Measurements from ENCODE around the gene NGEF.
"Not testable (repeated sequence)": the region's sequence is repeated elsewhere in the genome, so short reads cannot be mapped to it uniquely, and the experiment has no call there.

Gene NGEF

DNA sequence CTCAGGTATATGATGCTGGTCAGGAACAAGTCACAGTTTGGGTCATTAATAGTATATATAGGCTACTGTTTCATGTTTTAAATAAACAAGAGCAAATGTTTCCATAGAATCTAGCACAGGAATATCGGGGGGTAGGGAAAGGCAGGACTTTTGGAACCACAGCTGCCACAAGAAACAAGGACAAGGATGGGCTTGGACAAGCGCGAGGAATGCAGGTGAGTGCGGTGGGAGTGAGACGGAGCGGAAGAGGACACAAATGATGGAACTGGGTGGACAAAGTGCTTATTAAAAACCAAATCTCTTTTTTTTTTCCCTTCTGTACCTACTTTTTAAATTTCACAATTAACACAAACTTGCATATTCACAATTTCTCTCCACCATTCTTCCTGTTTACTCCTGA, 93.9 kb downstream of the NGEF start:
- DNase-seq: no peak
- TF ChIP-seq GATA1 (IDR thresholded peaks at IDR 0.05; ENCODE audit: low read depth, low read length) (no peak), POLR2A (IDR thresholded peaks at IDR 0.05; ENCODE audit: low read length) (no peak)

DNA sequence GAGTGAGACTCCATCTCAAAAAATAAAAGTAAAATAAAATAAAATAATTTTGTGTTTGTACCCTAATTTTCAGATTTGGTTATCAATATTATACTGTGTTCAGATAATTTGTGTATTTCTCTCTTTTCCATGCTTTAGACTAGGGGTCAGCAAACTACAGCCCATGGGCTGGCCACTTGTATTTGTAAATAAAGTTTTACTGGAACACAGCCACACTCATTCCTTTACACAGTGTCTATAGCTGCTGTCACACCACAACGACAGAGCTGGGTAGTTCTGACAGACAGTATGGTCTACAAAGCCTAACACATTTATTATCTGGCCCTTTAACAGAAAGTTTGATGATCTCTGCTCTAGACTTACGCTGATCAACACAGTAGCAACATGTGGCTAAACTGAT, 99.2 kb downstream of the NGEF start:
- no peak for TF ChIP-seq GATA1 (IDR thresholded peaks at IDR 0.05; ENCODE audit: low read depth, low read length)
- TF ChIP-seq POLR2A (IDR thresholded peaks at IDR 0.05; ENCODE audit: low read length): no peak

DNA sequence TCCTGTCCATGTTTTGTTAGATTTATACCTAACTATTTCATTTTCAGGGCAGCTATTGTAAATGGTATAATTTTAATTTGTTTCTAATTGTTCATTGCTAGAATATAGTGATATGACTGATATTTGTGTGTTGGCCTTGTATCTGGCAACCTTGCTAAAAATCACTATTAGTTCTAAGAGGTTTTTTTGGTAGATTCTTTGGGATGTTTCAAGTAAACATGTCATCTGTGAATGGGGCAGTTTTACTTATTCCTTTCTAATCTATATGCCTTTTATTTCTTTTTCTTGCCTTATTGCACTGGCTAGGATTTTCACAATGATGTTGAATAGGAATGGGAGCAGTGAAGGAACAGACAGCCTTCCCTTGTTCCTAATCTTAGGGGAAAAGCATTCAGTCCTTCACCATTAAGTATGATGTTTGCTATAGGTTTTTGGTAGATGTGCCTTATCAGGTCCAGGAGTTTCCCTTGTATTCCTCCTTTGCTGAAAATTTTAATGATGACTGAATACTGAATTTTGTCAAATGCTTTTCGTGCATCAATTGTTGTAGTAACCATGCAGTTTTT, 101.3 kb downstream of the NGEF start:
- DNase-seq: no peak
- TF ChIP-seq GATA1 (IDR thresholded peaks at IDR 0.05; ENCODE audit: low read depth, low read length) (no peak), POLR2A (IDR thresholded peaks at IDR 0.05; ENCODE audit: low read length) (no peak)

More for the DNA sequence above, 99.2 kb downstream of the NGEF start:
- no peak for DNase-seq

DNA sequence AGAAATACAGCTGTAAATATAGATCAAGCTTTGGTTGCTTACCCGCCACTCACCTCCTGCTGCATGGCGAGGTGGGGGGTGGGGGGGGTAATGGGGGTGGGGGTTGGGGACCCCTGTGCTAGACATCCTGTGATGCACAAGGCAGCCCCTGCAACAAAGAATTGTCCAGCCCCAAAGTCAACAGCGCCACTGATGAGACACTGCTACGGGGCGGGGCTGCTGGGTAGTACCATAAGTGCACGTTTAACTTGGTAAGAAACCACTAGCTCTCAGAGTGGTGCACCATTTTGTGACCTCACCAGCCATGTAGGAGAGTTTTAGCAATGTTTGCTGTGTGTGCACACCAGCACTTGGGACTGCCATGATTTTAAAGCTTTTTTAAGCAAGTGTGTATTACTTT, 102.7 kb downstream of the NGEF start:
- no peak for DNase-seq
- TF ChIP-seq GATA1 (IDR thresholded peaks at IDR 0.05; ENCODE audit: low read depth, low read length) (no peak), POLR2A (IDR thresholded peaks at IDR 0.05; ENCODE audit: low read length) (no peak)

DNA sequence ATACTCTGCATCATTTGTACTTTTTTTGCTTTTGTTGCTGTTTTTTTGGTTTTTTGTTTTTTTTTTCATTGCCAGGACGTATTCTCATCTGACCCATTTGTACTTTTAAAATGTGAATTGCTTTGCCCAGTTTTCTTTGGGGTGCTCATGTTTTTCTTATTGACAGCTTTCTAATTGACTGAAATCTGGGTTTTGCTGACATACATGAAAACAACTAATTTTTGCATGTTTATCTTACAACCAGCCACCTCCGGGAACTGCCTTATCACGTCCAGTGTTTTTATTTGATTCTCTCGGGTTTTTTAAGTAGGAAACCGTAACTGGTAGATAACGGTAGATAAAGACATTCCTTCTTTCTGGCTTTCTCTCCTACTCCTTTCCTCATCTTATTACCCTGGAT, 104.4 kb downstream of the NGEF start:
- no peak for TF ChIP-seq GATA1 (IDR thresholded peaks at IDR 0.05; ENCODE audit: low read depth, low read length)
- no peak for TF ChIP-seq POLR2A (IDR thresholded peaks at IDR 0.05; ENCODE audit: low read length)
- no peak for DNase-seq

DNA sequence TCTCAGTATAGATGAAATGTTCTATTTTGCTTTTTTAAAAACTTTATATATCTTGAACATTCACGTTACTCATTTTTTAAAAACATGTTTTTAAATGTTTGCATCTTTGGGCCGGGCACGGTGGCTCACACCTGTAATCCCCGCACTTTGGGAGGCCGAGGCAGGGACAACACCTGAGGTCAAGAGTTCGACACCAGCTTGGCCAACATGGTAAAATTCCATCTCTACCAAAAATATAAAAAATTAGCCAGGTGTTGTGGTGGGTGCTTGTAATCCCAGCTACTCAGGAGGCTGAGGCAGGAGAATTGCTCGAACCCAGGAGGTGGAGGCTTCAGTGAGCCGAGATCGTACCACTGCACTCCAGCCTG, 105.4 kb downstream of the NGEF start:
- not testable (repeated sequence) for DNase-seq

DNA sequence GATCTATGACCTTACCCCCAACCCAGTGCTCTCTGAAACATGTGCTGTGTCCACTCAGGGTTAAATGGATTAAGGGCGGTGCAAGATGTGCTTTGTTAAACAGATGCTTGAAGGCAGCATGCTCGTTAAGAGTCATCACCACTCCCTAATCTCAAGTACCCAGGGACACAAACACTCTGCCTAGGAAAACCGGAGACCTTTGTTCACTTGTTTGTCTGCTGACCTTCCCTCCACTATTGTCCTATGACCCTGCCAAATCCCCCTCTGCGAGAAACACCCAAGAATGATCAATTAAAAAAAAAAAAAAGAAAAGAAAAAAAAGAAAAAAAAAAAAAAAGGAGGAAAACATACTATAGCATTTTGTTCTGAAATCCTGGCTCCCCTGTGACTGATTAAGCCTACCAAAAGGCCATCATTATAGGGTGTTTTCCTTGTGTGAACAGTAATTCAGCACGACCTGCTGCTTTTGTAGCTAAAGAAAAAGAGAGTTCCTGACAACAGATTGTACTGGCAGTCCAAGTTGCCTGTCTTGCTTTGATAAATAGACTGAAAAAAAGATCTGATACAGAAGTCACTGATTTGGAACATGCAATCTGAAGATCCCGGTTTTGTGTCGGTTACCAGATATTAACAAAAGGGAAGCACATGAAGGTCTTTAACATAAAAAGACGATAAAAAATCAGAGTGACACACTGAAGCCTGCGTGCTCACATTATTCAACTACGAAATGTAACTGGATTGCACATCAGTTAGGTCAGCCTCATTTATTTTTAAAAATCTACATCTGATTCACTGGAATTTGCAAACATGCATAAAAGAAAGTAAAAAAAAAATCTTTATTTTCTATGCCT, 106.0 kb downstream of the NGEF start:
- not testable (repeated sequence) for DNase-seq

DNA sequence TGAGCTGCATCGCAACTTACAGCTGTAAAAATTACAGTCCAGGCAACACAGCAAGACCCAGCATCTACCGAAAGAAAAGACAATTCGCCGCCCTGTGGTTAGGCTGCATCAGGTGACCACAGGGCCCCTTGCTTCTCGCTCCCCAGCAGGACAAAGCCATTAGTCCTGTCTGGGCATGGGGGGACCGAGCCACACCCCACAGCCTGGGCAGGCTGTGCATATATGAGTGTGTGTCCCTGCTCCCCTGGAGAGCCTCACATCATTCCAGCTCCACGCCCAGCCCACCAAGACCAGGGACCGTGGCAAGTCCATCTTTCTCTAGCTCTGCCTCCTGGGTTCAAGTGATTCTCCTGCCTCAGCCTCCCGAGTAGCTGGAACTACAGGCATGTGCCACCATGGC, 109.1 kb downstream of the NGEF start:
- no peak for TF ChIP-seq POLR2A (IDR thresholded peaks at IDR 0.05; ENCODE audit: low read length)
- no peak for TF ChIP-seq GATA1 (IDR thresholded peaks at IDR 0.05; ENCODE audit: low read depth, low read length)
- DNase-seq: no peak

DNA sequence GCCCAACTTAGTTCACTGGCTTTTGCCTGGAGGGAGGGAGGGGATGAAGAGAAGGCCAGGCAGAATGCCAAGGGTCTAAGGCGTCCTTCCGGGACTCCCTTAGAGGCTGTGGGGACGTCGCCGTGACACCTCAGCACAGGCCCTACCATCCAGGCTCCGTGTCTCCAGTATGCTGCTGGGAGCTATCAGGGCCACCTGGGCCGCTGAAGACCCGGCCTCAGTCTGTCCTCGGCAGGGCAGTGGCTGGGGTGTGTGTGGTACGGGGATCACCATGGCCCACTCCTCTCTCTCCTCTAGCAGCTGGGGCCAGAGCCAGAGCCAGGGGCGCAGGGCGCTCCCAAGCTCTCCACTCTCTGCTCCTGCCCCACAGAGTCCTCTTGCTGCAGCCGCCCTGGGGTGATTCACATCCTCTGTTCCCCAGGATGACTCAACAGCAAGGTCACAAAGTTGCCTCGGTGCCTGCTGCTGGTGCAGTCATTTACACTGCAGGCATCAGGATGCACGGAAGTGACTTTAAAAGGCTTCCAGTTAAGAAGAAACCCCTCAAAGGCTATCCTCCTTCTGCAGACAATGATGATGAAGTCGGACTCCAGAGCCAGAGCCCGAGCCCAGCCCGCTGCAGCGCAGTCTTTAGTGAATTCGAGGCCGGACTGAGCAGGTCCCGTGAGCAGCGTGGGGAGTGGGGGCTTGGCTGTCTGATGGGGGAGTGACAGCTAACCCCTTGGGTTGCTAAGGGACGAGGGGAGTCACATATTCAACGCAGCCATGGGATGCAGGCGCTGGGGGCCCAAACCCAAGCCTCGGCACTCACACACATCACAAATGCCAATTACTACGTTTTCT, 111.1 kb downstream of the NGEF start:
- TF ChIP-seq POLR2A (IDR thresholded peaks at IDR 0.05; ENCODE audit: low read length) (no peak), GATA1 (IDR thresholded peaks at IDR 0.05; ENCODE audit: low read depth, low read length) (no peak)
- no peak for DNase-seq

DNA sequence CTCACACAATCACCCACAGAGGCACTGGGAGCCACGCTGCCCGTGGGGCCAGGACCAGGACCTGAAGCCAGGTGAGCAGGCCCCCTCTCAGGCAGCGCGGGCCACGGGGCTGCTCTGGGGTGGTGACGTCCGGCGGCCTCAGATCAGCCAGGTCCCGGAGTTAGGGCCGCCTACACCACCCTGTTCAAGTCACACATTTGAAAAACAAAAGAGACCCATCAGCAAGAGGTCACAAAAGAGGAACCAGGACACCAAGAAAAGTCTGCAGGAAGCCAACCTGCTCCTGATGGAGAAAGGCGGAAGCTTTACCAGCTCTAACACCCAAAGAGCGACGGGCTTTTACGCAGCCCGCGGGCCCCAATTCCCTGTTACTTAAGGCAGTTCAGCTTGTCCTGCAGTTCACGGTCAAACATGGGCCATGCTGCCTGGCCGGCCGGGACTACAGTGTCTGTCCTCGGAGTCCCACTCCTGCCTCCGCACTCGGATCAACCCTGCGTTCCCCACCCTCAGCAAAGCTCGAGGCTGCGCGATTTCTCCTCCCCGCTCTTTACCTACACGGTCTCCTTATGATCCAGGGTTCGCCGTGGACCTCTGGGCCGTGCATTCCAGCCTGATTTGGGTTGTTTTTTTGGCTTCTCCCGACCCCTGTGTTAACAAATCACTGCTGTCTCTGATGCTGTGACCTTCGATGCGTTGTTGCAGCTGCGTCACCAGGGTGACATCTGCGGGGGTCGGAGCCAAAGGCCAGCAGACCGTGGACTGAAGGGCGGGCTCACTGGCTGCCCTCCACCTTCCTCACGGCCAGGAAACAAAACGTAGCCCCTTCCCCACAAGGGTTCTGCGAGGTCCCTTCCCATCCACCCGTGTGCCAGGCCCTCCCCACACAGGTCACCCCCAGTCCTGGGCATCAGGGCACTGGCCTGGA, 112.0 kb downstream of the NGEF start:
- no peak for DNase-seq
- TF ChIP-seq GATA1 (IDR thresholded peaks at IDR 0.05; ENCODE audit: low read depth, low read length): no peak

DNA sequence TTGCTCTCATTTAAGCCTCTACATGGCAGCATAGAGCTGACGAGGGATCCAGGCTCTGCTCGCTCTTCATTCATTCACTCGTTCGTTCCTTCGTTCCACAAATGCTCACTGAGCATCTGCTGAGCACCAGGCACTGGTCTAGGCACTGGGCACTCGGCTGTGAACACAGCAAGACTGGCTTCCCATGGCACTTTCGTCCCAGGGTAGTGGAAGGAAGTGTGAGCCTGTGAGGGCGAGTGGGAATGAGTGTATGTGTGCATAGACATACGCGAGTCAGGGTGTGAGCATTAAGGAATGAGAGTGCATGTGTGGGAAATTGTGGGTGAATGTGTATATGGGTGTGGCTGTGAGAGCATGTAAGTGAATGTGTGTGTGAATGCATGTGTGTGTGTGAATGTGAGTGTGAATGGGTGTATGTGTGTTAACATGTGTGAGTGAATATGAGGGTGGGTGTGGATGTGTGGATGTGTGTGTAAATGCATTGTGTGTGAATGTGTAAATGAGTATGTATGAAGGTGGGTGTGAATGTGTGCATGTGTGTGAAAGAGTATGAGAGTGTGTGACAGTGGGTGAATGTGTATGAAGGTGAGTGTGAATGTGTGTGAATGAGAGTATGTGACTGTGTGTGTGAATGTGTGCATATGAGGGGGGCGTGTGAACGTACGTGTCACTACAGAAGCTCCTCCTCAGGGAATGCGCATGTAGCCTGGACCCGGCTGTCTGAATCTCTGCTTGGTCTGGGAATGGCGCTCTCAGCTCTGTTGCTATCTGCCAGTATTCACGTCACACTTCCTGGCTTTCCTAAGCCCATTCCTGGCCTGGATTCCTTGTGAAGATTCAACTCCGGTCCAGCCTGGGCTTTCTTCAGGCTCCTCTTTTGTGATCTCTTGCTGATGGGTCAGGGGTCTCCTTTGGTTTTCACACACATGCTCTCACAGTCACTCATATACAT, 114.2 kb downstream of the NGEF start:
- TF ChIP-seq POLR2A (IDR thresholded peaks at IDR 0.05; ENCODE audit: low read length): no peak
- no peak for TF ChIP-seq GATA1 (IDR thresholded peaks at IDR 0.05; ENCODE audit: low read depth, low read length)
- DNase-seq: no peak

DNA sequence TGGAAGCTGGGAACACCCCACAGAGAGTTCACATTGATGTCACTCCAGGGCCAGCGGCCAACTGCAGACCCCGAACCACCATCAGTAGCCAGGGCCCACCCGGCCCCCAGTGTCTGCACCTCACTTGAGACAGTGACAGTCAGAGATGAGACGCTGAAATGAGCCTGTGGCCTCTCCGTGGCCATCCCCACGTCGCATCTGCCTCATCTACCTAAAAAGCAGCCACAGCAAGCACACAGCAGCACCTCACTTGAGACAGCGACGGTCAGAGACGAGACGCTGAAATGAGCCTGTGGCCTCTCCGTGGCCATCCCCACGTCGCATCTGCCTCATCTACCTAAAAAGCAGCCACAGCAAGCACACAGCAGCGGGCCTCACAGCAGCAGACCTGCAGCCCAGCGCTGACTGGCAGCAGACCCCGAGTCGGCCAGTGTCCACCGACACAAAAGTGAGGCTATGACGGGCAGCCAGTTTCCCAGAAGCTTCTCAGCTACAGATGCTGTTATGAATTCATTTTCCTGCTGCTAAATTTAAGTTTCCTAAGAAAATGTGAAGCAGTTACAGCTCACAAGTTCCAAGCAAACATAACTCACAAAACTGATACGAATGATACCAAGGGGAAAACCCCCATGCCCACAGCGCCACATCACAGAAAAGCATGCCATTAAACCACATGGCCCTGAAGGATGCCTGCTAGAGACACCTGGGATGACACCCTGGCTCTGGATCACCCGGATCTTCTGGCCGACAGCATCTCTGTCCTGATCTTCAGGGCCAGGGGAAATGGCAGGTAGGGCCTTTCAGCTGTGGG, 115.3 kb downstream of the NGEF start:
- no peak for TF ChIP-seq GATA1 (IDR thresholded peaks at IDR 0.05; ENCODE audit: low read depth, low read length)
- TF ChIP-seq POLR2A (IDR thresholded peaks at IDR 0.05; ENCODE audit: low read length): no peak

More for the DNA sequence above, 115.3 kb downstream of the NGEF start:
- no peak for DNase-seq

Data from erythroblast (primary cell).